ENCODE results near the gene TPP1. TPM values are rescaled to one million over a fixed set of nuclear protein-coding genes. Genes with fewer than 3 reads are reported as not detected.

Gene TPP1
- total RNA-seq, 1 donor from 2014 or later, result 37.7 TPM

DNA sequence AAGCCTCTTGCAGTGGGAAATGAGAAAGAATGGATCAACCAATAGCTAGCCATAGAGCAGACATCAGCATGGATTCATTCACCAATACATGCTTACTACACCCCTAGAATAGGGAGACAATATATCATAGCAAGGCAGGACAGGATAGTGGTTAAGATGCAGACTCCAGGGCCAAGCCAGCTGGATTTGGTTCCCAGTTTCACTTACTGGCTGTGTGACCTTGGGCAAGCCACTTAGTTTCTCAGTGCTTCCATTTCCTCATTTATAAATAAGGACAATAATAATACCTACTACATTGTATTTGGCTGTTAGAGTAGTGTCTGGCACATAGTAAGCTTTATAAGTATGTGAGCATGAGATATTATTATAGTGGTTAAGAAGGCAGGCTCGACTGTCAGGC is 29.3 kb upstream of the TPP1 start:
- DNase-seq, result no peak

DNA sequence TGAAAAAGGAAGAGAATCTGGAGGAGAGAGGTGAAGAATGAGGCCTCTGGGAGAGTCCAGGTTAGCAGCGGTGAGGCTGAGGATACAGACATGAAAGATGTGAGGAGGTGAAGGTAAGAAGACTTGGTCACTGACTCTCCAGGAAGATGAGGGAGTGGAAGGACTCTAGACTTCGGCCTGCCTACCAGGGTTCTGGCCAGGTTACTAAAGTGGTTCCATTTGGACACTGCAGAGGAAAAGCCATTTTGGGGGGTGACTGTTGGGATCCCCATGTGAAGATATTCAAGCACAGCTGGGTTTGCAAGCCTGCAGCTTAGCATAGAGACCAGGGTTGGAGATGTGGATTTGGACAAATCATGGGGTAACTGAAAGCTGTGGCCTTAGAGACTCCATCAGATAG is 28.6 kb upstream of the TPP1 start:
- DNase-seq, result no peak
- H3K27me3 Mint-ChIP-seq (ENCODE audit: unreplicated experiment), result peaks cover 1% of the 10 kb centered on the region
- no peaks in the 10 kb centered on the region for H3K9me3 Mint-ChIP-seq (ENCODE audit: unreplicated experiment)
- TF ChIP-seq, protein P1, sequence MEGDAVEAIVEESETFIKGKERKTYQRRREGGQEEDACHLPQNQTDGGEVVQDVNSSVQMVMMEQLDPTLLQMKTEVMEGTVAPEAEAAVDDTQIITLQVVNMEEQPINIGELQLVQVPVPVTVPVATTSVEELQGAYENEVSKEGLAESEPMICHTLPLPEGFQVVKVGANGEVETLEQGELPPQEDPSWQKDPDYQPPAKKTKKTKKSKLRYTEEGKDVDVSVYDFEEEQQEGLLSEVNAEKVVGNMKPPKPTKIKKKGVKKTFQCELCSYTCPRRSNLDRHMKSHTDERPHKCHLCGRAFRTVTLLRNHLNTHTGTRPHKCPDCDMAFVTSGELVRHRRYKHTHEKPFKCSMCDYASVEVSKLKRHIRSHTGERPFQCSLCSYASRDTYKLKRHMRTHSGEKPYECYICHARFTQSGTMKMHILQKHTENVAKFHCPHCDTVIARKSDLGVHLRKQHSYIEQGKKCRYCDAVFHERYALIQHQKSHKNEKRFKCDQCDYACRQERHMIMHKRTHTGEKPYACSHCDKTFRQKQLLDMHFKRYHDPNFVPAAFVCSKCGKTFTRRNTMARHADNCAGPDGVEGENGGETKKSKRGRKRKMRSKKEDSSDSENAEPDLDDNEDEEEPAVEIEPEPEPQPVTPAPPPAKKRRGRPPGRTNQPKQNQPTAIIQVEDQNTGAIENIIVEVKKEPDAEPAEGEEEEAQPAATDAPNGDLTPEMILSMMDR (IDR thresholded peaks at IDR 0.05; ENCODE audit: partially characterized antibody, unreplicated experiment), result no peak
- H3K4me1 Mint-ChIP-seq (ENCODE audit: low read depth, unreplicated experiment), result peaks cover 2% of the 10 kb centered on the region
- no peaks in the 10 kb centered on the region for H3K36me3 Mint-ChIP-seq (ENCODE audit: unreplicated experiment)
- no peak overlapping the region for H3K27ac Mint-ChIP-seq (ENCODE audit: unreplicated experiment)
- H3K4me3 Mint-ChIP-seq (ENCODE audit: unreplicated experiment), result no peak overlapping the region

More for the DNA sequence above, 29.3 kb upstream of the TPP1 start:
- TF ChIP-seq, protein P1 (IDR thresholded peaks at IDR 0.05; ENCODE audit: partially characterized antibody, unreplicated experiment), result no peak
- Mint-ChIP-seq H3K4me3 (ENCODE audit: unreplicated experiment) (no peak overlapping the region), H3K4me1 (ENCODE audit: low read depth, unreplicated experiment) (peaks cover 2% of the 10 kb centered on the region), H3K9me3 (ENCODE audit: unreplicated experiment) (no peaks in the 10 kb centered on the region), H3K27me3 (ENCODE audit: unreplicated experiment) (peaks cover 1% of the 10 kb centered on the region), H3K27ac (ENCODE audit: unreplicated experiment) (no peak overlapping the region), H3K36me3 (ENCODE audit: unreplicated experiment) (no peaks in the 10 kb centered on the region)

DNA sequence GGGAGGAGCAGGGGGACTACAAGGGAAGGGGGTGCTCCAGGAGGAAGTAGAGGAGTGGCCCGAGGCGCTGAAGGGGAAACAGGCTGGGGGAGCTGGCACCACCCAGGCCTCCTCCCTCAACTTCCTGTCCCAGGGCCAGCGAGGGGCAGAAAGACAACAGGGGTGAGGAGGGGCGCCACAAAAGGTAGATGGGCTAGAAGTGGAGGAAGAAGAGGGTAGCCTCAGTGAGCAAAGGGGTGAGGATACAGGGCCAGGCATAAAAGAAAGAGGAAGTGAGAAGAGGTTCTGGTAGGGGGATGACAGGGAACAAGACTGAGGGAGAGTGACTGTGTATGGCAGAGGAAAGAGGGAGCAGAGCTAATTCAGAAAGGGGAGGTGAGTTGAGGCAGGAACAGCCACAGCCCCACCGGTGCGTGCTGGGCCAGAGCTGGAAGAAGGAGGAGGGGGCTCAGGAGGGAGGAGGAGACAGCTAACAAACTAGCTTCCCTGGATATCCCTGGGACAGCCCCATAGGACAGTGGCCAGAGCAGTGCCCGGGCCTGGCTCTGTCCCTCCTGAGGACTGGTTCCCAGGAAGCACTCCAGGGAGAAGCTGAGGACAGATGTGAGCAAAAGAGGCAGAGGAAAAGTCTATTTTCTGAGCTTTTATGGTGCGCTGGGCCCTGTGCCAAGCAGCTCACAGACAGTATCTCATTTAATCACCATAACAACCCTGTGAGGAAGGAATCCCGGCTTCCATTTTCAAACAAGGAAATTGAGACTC is 27.9 kb upstream of the TPP1 start:
- no peak overlapping the region for H3K27ac Mint-ChIP-seq (ENCODE audit: unreplicated experiment)
- H3K4me1 Mint-ChIP-seq (ENCODE audit: low read depth, unreplicated experiment), result peaks cover 2% of the 10 kb centered on the region
- TF ChIP-seq, protein P1 (IDR thresholded peaks at IDR 0.05; ENCODE audit: partially characterized antibody, unreplicated experiment), result no peak
- H3K4me3 Mint-ChIP-seq (ENCODE audit: unreplicated experiment), result no peak overlapping the region
- no peaks in the 10 kb centered on the region for H3K36me3 Mint-ChIP-seq (ENCODE audit: unreplicated experiment)
- no peaks in the 10 kb centered on the region for H3K9me3 Mint-ChIP-seq (ENCODE audit: unreplicated experiment)
- DNase-seq, result no peak
- peaks cover 1% of the 10 kb centered on the region for H3K27me3 Mint-ChIP-seq (ENCODE audit: unreplicated experiment)

DNA sequence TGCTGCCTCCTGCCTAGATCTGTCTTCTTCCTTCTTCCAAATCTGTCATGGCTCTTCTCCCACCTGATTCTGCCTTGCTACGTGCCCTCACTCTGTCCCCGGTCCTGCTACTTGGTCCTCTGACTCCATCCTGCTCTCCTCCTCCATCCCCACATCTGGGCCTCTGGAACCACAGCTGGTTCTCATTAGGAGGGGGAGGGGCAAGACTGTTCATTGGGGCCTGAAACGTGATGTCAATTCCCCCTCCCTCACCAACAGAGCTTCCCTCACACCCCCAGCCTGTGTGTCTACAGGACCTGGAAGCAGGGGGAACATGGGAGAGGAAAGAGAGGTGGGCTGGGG is 27.3 kb upstream of the TPP1 start:
- Mint-ChIP-seq H3K27me3 (ENCODE audit: unreplicated experiment) (peaks cover 1% of the 10 kb centered on the region), H3K27ac (ENCODE audit: unreplicated experiment) (no peak overlapping the region), H3K4me3 (ENCODE audit: unreplicated experiment) (no peak overlapping the region), H3K36me3 (ENCODE audit: unreplicated experiment) (no peaks in the 10 kb centered on the region), H3K4me1 (ENCODE audit: low read depth, unreplicated experiment) (peaks cover 2% of the 10 kb centered on the region), H3K9me3 (ENCODE audit: unreplicated experiment) (no peaks in the 10 kb centered on the region)
- no peak for DNase-seq
- TF ChIP-seq, protein P1 (IDR thresholded peaks at IDR 0.05; ENCODE audit: partially characterized antibody, unreplicated experiment), result no peak

DNA sequence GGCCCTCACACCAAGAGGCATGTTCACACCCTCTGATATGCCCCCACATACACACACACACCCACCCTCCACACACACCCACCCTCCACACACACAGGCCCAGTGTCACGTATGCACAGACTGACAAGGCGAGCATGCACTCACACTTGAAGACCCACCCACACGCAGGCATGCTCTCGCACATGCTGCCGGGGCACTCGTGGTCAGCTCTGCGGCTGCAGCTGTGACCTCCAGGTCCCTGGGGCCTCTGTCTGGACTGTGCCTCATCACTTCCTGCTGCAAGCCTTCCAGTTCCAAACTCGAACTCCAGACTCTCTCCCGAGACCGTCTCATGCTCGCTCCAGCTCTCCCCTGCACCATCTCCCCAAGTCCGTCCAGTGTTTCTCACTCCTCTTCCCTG is 26.8 kb upstream of the TPP1 start:
- no peaks in the 10 kb centered on the region for H3K9me3 Mint-ChIP-seq (ENCODE audit: unreplicated experiment)
- TF ChIP-seq, protein P1 (IDR thresholded peaks at IDR 0.05; ENCODE audit: partially characterized antibody, unreplicated experiment), result no peak
- H3K27me3 Mint-ChIP-seq (ENCODE audit: unreplicated experiment), result peaks cover 1% of the 10 kb centered on the region
- peaks cover 2% of the 10 kb centered on the region for H3K4me1 Mint-ChIP-seq (ENCODE audit: low read depth, unreplicated experiment)
- no peaks in the 10 kb centered on the region for H3K36me3 Mint-ChIP-seq (ENCODE audit: unreplicated experiment)
- H3K4me3 Mint-ChIP-seq (ENCODE audit: unreplicated experiment), result no peak overlapping the region
- H3K27ac Mint-ChIP-seq (ENCODE audit: unreplicated experiment), result peak overlapping the region; percentile 20
- DNase-seq, result peak; percentile 65
